ENCODE data around the gene SSX2.
"Not testable (repeated sequence)": the region's sequence is repeated elsewhere in the genome, so short reads cannot be mapped to it uniquely, and the experiment has no call there.

GRCh38 chrX:52662218-52662617 is 44.8 kb downstream of the SSX2 start:
- not testable (repeated sequence) for TF ChIP-seq CTCF (IDR thresholded peaks at IDR 0.05; ENCODE audit: poor library complexity, severe bottlenecking); POLR2AphosphoS5 (IDR thresholded peaks at IDR 0.05); SMC3 (conservative IDR thresholded peaks at IDR 0.05; ENCODE audit: poor library complexity); TAF1 (IDR thresholded peaks at IDR 0.05; ENCODE audit: low read depth); EZH2 (IDR thresholded peaks at IDR 0.05; ENCODE audit: borderline replicate concordance, insufficient read depth, low read length, poor library complexity, severe bottlenecking); EP300 (conservative IDR thresholded peaks at IDR 0.05; ENCODE audit: poor library complexity, severe bottlenecking); RAD21 (conservative IDR thresholded peaks at IDR 0.05); MXI1 (conservative IDR thresholded peaks at IDR 0.05; ENCODE audit: poor library complexity, severe bottlenecking); REST (IDR thresholded peaks at IDR 0.05; ENCODE audit: borderline replicate concordance)
